ENCODE measurements around the gene KIAA0513. TPM values are rescaled to one million over a fixed set of nuclear protein-coding genes. Genes with fewer than 3 reads are reported as not detected.
A peak's percentile ranks its signal among the peaks of the same experiment; 100 is the strongest.

The KIAA0513 gene
- total RNA-seq, 1 donor from 2014 or later, result 10.4 TPM

DNA sequence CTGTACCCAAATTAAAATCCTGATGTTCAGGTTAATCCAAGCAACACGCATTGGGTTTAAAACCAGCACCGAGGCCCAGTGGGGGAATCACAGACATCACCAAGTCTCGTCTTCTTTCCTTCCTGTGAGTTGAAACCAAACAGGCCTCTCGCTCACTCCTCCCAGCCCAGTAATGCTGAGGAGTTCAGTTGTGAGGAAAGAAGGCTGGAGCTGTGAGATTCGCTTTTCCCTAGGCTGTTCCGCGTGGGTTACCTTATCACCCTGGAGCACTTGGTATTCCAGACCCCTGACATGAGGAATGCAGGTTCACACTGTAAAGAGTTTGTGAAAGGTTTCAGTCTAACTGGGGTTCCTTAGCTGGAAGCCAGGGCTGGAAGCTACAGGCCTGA is 63.9 kb downstream of the KIAA0513 start:
- ATAC-seq (ENCODE audit: poor library complexity), result no peak
- intact Hi-C loops (cut with DNase I), result no loop called here

DNA sequence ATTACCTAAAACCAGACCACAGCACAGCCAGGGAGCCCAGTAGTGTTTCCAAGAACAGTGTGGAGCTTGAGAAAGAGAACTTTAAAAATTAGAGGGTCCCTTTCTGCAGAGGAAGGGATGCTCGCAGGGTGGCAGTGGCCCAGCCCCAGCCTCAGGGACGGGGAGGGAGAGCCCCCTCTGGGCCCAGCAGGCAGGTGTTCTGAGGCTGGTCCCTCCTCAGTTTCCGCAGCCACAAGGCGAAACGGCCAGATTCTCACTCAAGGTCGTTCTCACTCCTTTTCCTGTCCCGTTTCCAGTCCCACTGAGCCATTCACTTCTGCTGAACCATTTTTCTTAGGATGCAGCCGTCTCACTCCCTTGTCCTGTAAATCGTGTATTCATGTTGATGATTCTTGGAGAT is 64.7 kb downstream of the KIAA0513 start:
- ATAC-seq (ENCODE audit: poor library complexity), result no peak
- no peak for DNase-seq
- intact Hi-C loops (cut with DNase I), result no loop called here

More for the DNA sequence above, 63.9 kb downstream of the KIAA0513 start:
- DNase-seq, result no peak

DNA sequence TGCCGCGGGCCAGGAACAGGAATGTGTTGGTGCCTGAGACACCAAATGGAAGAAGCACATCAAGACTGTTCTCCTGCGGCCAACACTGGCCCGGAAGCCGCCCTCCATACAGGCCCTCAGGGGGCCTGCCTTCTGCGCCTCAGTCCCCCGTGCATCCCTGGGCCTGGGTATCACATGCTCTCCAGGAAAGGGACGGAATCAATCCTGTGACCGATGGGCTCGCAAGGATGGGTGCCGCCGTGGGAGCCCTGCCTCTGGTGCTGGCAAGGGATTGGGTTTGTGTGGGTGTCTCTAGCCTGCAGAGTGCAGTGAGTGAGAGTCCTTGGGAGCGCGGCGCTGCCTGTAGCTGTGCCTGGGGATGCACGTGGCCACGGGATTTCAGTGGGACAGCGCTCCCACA is 65.3 kb downstream of the KIAA0513 start:
- DNase-seq (no peak), ATAC-seq (ENCODE audit: poor library complexity) (no peak)
- intact Hi-C loops (cut with DNase I), result no loop called here

DNA sequence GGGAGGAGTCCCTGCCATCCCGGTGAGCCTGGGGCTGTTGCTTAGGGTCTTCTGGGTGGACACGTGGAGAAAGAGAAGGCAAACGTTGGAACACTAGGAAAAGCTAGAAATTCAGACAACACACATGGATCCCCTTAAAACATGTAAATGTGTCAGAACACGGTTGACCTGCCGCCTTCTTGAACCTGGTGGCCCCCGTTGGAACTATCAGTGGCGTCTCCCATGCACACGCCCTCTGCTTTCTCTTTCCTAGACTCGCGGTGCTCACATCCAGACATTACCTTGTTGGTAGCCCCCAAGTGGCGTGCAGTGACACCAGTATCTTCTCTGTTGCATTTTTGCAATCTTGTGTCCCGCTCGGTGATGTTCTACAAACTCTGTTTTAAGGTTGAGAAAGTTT is 66.1 kb downstream of the KIAA0513 start:
- intact Hi-C loops (cut with DNase I), result no loop called here
- ATAC-seq (ENCODE audit: poor library complexity), result no peak
- DNase-seq, result no peak

DNA sequence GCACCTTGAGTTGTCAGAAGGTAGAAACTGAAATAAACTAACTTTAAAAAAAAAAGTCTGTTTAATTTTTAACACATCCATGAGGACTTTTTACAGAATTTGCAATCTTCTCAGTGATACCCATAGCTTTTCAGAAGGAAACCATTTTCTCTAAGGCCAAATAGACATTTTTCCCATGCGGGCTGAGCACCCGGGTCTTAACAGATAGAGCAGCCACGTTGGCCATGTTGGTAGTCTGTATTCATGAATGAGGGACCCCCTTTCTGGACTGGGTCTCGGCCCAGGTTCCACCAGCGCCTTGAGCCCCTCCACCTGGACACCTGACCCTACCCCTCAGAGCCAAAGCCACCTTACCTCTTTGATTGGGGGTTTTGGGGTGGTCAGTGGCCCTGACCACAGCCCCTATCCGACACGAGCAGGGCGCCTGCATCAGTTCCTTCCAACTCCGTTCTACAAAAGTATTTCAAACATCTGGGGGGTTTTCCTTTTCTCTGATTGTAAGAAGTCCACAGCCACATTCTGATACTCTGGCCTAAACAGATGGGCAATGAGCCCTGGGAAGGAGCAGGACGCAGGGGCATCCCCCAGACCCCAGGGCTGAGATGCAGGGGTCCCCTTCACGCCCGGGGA is 66.7 kb downstream of the KIAA0513 start:
- intact Hi-C loops (cut with DNase I), result no loop called here
- no peak for ATAC-seq (ENCODE audit: poor library complexity)

DNA sequence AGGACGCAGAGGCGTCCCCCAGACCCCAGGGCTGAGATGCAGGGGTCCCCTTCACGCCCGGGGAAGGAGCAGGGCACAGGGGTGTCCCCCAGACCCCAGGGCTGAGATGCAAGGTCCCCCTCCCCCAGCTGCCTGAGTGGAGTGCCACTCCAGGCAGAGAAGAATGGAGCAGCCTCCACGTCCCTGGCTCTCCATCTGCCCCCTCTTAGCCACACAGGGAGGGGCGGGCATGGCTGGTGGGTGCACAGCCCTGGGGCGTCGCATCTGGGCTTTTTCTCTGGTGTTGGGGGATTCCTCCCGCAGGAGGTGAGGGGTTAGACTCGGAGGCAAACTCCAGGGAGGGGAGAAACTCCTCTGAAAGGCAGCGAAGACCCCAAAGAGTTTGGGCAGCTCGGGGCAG is 67.2 kb downstream of the KIAA0513 start:
- DNase-seq (no peak), ATAC-seq (ENCODE audit: poor library complexity) (no peak)
- intact Hi-C loops (cut with DNase I), result no loop called here

More for the DNA sequence above, 66.7 kb downstream of the KIAA0513 start:
- DNase-seq, result no peak

- DNase-seq (no peak), ATAC-seq (ENCODE audit: poor library complexity) (no peak)
- intact Hi-C loops (cut with DNase I), result no loop called here
These were observed 69.3 kb downstream of the KIAA0513 start for GRCh38 chr16:85096921-85097320.

- DNase-seq, result no peak
- ATAC-seq (ENCODE audit: poor library complexity), result no peak
- intact Hi-C loops (cut with DNase I), result no loop called here
These were observed 71.0 kb downstream of the KIAA0513 start for GRCh38 chr16:85098565-85098964.

GRCh38 chr16:85100265-85100664 is 72.7 kb downstream of the KIAA0513 start:
- intact Hi-C loops (cut with DNase I), result no loop called here
- no peak for ATAC-seq (ENCODE audit: poor library complexity)
- DNase-seq, result no peak

GRCh38 chr16:85101956-85102630 is 74.5 kb downstream of the KIAA0513 start:
- ATAC-seq (ENCODE audit: poor library complexity), result no peak
- no peak for DNase-seq
- intact Hi-C loops (cut with DNase I), result no loop called here

DNA sequence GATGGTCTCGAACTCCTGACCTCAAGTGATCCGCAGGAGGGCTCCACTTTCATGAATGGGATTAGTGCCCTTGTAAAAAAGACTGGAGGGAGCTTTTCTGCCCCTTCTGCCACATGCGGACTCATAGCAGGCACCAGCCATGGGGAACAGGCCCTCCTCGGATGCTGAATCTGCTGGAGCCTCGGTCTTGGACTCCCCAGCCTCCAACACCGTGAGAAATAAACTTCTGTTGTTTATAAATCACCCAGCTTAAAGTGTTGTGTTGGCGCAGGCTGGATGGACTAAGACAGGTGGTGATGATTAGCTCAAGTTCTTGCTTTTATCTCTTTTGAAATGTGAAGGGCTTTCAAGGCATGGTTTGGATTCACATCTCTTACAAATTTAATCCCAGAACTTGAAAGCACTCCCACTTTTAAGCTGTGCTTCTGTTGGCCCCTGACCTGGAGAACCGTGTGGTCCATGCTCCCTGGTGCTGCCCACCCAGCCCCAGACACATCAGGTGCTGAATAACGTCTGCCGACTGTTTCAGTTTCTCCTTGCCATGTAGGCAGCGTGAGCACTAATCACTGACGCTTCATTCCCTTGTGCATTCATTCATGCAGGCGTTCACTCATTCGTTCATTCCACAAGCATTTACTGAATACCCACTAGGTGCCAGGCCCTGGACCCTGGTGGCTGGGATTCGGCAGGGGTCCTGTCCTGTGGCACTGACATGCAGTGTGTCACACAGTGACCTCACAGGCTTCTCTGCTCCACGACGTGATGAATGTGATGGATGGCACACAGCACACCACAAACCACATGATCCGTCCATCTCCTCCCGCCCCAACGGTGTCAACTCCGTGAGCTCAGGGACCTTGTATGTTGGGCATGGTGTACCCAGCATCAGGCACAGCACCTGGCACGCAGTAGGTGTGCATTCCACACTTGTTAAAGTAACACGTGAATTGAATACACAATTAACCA is 75.8 kb downstream of the KIAA0513 start:
- intact Hi-C loops (cut with DNase I), result no loop called here
- ATAC-seq (ENCODE audit: poor library complexity), result no peak
- no peak for DNase-seq

- no peak for DNase-seq
- no peak for ATAC-seq (ENCODE audit: poor library complexity)
- intact Hi-C loops (cut with DNase I), result no loop called here
These were observed 76.6 kb downstream of the KIAA0513 start for GRCh38 chr16:85104147-85104546.

DNA sequence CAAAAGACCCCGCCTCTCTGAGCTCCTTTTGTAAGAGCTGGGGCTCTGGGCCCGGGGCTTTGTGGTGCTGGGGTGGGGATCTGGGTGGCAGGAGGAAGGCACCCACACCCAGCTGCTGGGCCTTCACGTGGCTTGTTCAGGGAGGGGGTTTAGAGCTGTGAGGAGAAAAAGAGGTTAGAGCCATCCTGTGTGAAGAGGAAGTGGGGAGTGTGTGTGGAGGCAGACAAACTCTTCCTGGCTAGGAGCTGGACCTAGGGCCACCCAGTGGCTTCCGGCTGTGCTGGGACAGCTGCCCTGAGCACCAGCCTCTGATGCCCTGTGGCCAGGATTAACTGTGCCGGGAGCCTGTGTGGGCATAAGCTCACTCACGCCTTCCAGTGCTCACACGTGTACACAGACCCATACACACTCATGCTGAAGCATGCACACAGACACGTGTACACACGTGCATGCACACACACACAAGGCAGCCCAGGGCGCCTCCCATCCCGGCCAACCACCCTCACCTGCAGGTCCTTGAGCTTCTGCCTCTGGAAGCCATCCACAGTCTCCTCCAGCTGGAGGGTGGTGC is 77.3 kb downstream of the KIAA0513 start:
- no peak for DNase-seq
- ATAC-seq (ENCODE audit: poor library complexity), result peak; percentile 62
- intact Hi-C loops (cut with DNase I), result no loop called here

- DNase-seq (no peak), ATAC-seq (ENCODE audit: poor library complexity) (no peak)
- intact Hi-C loops (cut with DNase I), result no loop called here
These were observed 77.9 kb downstream of the KIAA0513 start for GRCh38 chr16:85105475-85105874.

DNA sequence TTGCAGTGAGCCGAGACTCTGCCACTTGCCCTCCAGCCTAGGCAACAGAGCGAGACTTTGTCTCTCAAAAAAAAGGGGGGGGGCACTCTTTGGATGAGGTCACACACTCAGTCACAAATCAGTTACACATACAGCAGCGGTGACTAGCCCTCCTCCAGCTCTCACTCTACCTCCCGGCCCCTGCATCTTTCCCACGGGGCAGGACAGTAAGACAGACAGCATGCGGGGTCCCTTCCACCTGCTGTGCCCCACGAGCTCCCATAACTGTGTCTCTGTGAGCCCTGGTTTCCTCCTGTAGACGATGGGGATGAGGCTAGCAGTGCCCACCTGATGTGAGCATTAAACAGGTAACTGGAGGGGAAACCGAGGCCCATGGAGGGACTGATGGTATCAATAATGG is 79.5 kb downstream of the KIAA0513 start:
- no peak for DNase-seq
- no peak for ATAC-seq (ENCODE audit: poor library complexity)
- intact Hi-C loops (cut with DNase I), result no loop called here

GRCh38 chr16:85107532-85107931 is 79.9 kb downstream of the KIAA0513 start:
- intact Hi-C loops (cut with DNase I), result no loop called here
- ATAC-seq (ENCODE audit: poor library complexity), result no peak
- no peak for DNase-seq

GRCh38 chr16:85110105-85110504 is 82.5 kb downstream of the KIAA0513 start:
- DNase-seq, result no peak
- no peak for ATAC-seq (ENCODE audit: poor library complexity)
- intact Hi-C loops (cut with DNase I), result no loop called here

DNA sequence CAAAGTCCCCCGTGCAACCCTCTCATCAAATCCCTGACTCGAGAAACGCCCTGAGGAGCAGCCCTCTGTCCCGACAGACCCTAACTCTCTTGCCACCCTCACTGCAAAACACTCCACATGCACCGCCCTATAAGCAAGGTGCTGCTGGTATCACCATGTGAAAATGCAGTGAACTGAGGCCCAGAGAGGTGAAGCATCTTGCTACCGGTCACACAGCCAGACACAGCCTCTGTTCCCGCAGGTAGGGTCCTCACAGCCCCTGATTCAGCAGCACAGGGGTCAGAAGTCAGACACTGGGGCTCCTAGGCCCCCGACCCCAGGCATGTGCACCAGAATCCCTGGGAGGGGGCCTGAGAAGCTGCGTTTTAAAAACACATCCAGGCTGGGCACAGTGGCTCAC is 83.6 kb downstream of the KIAA0513 start:
- ATAC-seq (ENCODE audit: poor library complexity) (no peak), DNase-seq (no peak)
- intact Hi-C loops (cut with DNase I), result no loop called here

- intact Hi-C loops (cut with DNase I), result no loop called here
- no peak for ATAC-seq (ENCODE audit: poor library complexity)
- no peak for DNase-seq
These were observed 84.8 kb downstream of the KIAA0513 start, which contains the start of gene CIBAR2 for GRCh38 chr16:85112364-85112763. CIBAR2 (minus strand) TSS chr16:85112472; CDS start chr16:85112352, 120 bp downstream.

Data from Right ventricle myocardium superior (tissue), 1 donor.